Peyer's patch (tissue), 4 donors: ENCODE results near the gene LCLAT1.

Experiments
- POLR2A ChIP-seq, 2 donors: fragments of 450-650 bp; IDR thresholded peaks; one replicate each; pipeline ENCODE4 v1.5.1; 2017; ENCODE audit warnings: antibody characterized with exemption in 2 of 2, mild to moderate bottlenecking in 2 of 2, moderate library complexity in 2 of 2
- TF ChIP-seq, protein P1 (sequence below), 6 experiments: fragments of 450-650 bp in 4 of 6; fragments of 200-600 bp in 2 of 6; sonication (generic) in 1 of 6; IDR thresholded peaks; one replicate each; pipeline ENCODE4 v1.5.1; 2017 to 2019; ENCODE audit warnings: antibody characterized with exemption in 6 of 6, mild to moderate bottlenecking in 3 of 6, moderate library complexity in 1 of 6

DNA sequence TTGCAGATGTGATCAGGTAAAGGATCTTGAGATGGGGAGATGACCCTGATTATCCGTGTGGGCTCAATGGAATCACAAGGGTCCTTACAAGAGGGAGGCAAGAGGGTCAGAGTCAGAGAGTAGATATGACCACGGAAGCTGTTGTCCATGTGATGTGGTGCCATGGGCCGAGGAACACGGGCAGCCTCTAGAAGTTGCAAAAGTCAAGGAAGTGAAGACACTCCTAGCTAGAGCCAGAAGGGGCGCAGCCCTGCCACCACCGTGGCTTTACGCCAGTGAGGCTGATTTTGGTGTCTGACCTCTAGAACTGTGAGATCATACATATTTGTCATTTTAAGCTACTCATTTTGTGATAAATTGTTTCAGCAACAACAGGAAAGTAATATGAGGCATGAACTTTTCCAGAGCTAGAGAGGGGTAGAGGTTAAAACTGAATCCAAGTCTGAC is 245.8 kb downstream of the LCLAT1 start:
- TF ChIP-seq, protein P1, sequence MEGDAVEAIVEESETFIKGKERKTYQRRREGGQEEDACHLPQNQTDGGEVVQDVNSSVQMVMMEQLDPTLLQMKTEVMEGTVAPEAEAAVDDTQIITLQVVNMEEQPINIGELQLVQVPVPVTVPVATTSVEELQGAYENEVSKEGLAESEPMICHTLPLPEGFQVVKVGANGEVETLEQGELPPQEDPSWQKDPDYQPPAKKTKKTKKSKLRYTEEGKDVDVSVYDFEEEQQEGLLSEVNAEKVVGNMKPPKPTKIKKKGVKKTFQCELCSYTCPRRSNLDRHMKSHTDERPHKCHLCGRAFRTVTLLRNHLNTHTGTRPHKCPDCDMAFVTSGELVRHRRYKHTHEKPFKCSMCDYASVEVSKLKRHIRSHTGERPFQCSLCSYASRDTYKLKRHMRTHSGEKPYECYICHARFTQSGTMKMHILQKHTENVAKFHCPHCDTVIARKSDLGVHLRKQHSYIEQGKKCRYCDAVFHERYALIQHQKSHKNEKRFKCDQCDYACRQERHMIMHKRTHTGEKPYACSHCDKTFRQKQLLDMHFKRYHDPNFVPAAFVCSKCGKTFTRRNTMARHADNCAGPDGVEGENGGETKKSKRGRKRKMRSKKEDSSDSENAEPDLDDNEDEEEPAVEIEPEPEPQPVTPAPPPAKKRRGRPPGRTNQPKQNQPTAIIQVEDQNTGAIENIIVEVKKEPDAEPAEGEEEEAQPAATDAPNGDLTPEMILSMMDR (IDR thresholded peaks at IDR 0.05): no peak
- no peak for TF ChIP-seq POLR2A (IDR thresholded peaks at IDR 0.05)
